Aorta (tissue), 5 donors: ENCODE measurements around the gene ZKSCAN7. TPM values are rescaled to one million over a fixed set of nuclear protein-coding genes. Genes with fewer than 3 reads are reported as not detected.
"Not testable (repeated sequence)": the region's sequence is repeated elsewhere in the genome, so short reads cannot be mapped to it uniquely, and the experiment has no call there.

Source experiments
- ATAC-seq: fragments of 200-7000 bp; cut with Tn5 transposase; one replicate; pipeline ENCODE4 v1.9.1; 2022; ENCODE audit warnings: moderate library complexity; ENCODE audit not compliant: low FRiP score
- DNase-seq, 2 donors: peaks; one replicate each; pipeline ENCODE4 v3.0.0-alpha.2; 2020
- H3K27ac ChIP-seq, 2 donors: one replicate each; pipeline ENCODE4 v1.5.1; 2013; ENCODE audit warnings: low read length in 2 of 2, mild to moderate bottlenecking in 2 of 2, moderate library complexity in 2 of 2, control low read depth in 1 of 2, inconsistent platforms in 1 of 2, low read depth in 1 of 2
- H3K27me3 ChIP-seq, 2 donors: one replicate each; pipeline ENCODE4 v1.6.1; 2013; ENCODE audit warnings: control low read depth in 1 of 2, low read length in 1 of 2, mild to moderate bottlenecking in 1 of 2, moderate library complexity in 1 of 2; ENCODE audit not compliant: insufficient read depth in 2 of 2, control insufficient read depth in 1 of 2
- H3K36me3 ChIP-seq, 2 donors: one replicate each; pipeline ENCODE4 v1.6.1; 2013; ENCODE audit warnings: control low read depth in 1 of 2, low read length in 1 of 2, mild to moderate bottlenecking in 1 of 2; ENCODE audit not compliant: insufficient read depth in 2 of 2, control insufficient read depth in 1 of 2
- H3K4me1 ChIP-seq, 2 donors: one replicate each; pipeline ENCODE4 v1.6.1; 2013; ENCODE audit warnings: low read length in 2 of 2, control low read depth in 1 of 2, mild to moderate bottlenecking in 1 of 2, moderate library complexity in 1 of 2; ENCODE audit not compliant: insufficient read depth in 2 of 2, control insufficient read depth in 1 of 2
- H3K4me3 ChIP-seq, 2 donors: one replicate each; pipeline ENCODE4 v1.5.1; 2013; ENCODE audit warnings: low read length in 2 of 2, control low read depth in 1 of 2, mild to moderate bottlenecking in 1 of 2
- H3K9me3 ChIP-seq: one replicate; pipeline ENCODE4 v1.6.1; 2013; ENCODE audit warnings: mild to moderate bottlenecking, low read length; ENCODE audit not compliant: control insufficient read depth
- WGBS, 2 donors: extraction: QIAGEN DNeasy Blood & Tissue Kit; methylation state at CpG; one replicate each; pipeline ENCODE4 v1.1.7; 2013; 5-methylcytosine and 5-hydroxymethylcytosine counted together
- intact Hi-C, 2 donors: fragments of 100-400 bp; cut with DNase I; formaldehyde crosslinking; loops; one replicate each; pipeline versions ENCODE4 v1.14.2 to v1.15.0; 2022
- polyA plus RNA-seq, 2 donors: library from polyadenylated mRNA; stranded (reverse); fragments of 200-250 nt; gene quantifications; one replicate each; pipeline ENCODE4 v1.2.3, GENCODE V29; 2013
- total RNA-seq, 2 donors: library from RNA; stranded (reverse); fragmentation: NEBNext Ultra II Directional; extraction: Animal tissue kit (Norgen Biotek cat#: 25700); gene quantifications; one replicate each; pipeline ENCODE4 v1.2.1, GENCODE V29; 2021
- donor health status: healthy with polysubstance abuse.
- donor health status: Bipolar disorder and iron deficiency.
- donor health status: DM: no; HTN: no; CAD: no.
- donor health status: DM: no; HTN: no; CAD: no.
- donor health status: DM: yes; HTN: yes; CAD: no.

Gene ZKSCAN7
- total and polyA plus RNA-seq, 4 donors = 0.50 to 6.2 (median 2.8) TPM

DNA sequence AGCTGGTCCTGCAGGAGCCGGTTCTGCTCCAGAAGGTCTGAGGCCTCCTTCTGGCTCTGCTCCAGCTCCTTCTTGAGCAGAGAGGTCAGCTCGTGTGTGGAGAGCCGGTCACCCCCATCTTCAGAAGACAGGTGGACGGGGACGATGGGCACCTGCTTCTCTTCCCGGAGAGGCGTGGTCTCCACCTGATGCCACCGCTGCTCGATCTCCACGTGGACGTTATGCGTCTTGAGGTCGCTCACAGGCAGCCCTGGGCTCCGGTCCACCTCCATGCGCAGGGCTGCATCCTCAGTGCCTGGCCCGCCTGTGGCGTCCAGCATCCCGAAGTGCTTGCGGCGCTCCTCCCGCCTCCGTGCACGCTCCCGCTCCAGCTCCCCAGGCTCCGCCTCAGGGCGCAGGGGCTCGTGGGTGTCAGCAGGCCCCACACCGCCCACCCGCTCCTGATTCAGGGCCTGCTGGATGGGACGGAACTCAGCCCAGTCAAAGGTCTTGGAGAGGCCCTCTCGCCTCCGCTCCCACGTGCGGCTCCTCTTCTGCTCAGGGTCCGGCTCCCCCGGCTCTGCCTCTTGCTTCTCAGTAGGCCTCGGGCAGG is 24.0 kb downstream of the ZKSCAN7 start:
- H3K4me3 ChIP-seq, H3K9me3 ChIP-seq, H3K36me3 ChIP-seq, DNase-seq, H3K27ac ChIP-seq, H3K4me1 ChIP-seq, H3K27me3 ChIP-seq, intact Hi-C loops, ATAC-seq: not testable (repeated sequence)
- 97% methylated on average over 32 to 37 of the region's 37 CpGs for WGBS, 2 donors

DNA sequence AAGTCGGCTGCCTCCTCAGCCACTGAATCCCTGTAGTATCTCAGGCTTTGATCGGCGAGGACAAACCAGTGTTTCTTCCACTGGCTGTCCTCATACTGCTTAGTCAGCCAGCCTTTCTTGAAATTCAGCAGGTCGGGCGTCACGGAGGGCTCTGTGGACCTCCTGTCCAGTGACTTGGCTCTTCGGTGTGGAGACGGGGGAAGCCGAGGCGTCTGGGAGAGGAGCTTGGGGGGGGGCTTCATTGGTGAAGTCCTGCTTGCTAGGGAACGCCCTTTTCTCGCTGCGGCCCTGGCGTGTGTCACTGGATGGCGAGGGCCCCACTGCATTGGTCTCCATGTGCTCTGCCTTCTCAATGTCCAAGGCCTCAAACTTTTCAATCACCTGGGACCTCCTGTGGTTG is 24.8 kb downstream of the ZKSCAN7 start:
- H3K4me1 ChIP-seq, intact Hi-C loops, H3K27me3 ChIP-seq, H3K4me3 ChIP-seq, ATAC-seq, H3K36me3 ChIP-seq, H3K9me3 ChIP-seq, H3K27ac ChIP-seq, DNase-seq: not testable (repeated sequence)
- 96 to 97% methylated on average over 15 of the region's 15 CpGs for WGBS, 2 donors

DNA sequence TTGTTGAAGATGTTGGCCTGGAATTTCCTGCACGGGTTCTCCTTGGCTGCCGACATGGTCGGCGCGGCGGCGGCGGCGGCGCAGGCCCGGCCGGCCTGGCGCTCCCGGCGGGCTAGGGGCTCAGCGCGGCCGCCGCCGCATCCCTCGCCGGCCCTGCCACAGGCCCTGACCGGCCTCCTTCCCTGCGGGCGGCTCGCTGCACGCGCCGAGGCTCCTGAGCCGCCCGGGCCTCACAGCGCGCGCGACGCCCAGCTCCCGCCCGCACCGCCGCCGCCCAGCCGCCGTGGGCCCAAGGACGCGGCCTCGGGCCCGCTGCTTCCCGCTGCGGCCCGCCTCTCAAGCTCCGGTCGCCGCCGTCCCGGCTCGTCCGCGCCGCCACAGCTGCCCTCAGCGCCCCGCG is 26.0 kb downstream of the ZKSCAN7 start:
- H3K27me3 ChIP-seq, H3K27ac ChIP-seq, H3K9me3 ChIP-seq, ATAC-seq, H3K36me3 ChIP-seq, H3K4me1 ChIP-seq, intact Hi-C loops, DNase-seq, H3K4me3 ChIP-seq: not testable (repeated sequence)
- 30 to 31% methylated on average over 46 to 62 of the region's 62 CpGs for WGBS, 2 donors

DNA sequence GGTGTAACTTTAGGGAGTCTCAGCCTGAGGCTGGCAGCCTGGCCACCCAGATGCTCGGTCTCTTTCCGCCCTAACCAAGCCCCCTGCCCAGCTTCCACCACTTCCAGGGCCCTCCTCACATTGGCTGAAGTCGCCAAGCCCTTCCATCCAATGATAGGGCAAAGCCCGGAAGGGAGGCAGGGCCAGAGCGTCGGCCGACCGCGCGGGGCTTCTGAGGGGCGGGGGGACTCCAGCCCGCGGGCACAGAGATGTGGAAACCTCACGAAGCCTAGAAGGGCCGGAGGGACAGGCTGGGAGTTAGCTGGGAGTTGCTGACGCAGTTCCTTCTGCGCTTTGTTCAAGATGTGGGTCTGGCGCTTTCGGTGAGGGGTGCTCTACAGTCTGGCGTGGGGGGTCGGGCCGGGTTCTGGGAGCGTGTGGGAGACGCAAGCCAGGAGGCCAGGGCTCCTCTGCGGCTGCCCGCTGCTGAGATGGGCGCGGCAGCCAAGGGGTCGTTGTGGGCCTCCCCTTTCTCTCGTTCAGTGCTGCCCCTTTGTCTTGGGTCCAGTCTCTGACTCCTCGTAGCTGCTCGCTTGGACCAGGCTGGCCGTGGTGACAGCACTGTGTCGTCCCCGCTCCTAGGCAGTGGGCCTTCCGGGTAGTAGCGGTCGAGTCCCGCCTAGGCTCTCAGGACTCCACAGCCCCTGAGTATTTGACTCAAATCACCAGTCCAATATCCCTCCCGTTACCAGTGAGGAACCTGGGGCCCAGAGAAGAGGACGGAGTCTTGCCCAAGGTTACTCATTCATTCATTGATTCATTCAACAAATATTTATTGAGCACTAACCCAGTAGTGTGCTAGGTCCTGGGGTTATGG is 29.9 kb downstream of the ZKSCAN7 start, which contains the start of gene ZNF660:
Gene ZNF660 (plus strand): TSS at position 319 of the 856 bp plus-strand sequence. CDS start 9,230 bp downstream, outside the sequence.
- Histone ChIP-seq H3K27ac (peak within 1 kb of the TSS in 1 of 2 donors; percentile 73), H3K4me1 (no peaks in the 10 kb centered on the region), H3K36me3 (peaks cover 0 to 8% of the 10 kb centered on the region in 2 donors), H3K9me3 (peaks cover 1% of the 10 kb centered on the region), H3K27me3 (no peaks in the 10 kb centered on the region), H3K4me3 (peak within 1 kb of the TSS; percentile 24 to 62)
- ATAC-seq = peak; percentile 94
- peak; percentile 76 to 87 for DNase-seq
- 0% methylated on average over 41 of the region's 41 CpGs for WGBS, 2 donors
- intact Hi-C loops = no loop called here

DNA sequence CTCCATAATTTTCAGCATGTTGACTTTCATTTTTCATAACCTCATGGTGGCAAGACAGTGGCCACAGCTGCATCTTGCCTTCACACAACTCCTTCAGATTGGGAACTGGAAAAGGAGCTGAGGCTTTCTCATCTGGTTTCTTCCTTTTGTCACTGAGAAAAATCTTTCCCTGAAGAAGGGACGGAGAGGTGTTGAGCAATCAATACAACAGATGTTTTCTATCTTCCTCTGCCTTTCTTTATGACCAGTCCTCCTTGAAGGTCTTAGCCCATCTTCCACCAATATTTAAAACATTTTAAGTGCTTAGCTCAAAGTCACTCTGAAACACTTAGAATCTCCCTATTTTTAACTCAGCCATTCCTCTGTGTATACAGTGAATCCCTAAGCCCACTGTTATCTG is 41.6 kb downstream of the ZKSCAN7 start:
- 92 to 100% methylated on average over 1 of the region's 1 CpG for WGBS, 2 donors
- ATAC-seq = no peak

DNA sequence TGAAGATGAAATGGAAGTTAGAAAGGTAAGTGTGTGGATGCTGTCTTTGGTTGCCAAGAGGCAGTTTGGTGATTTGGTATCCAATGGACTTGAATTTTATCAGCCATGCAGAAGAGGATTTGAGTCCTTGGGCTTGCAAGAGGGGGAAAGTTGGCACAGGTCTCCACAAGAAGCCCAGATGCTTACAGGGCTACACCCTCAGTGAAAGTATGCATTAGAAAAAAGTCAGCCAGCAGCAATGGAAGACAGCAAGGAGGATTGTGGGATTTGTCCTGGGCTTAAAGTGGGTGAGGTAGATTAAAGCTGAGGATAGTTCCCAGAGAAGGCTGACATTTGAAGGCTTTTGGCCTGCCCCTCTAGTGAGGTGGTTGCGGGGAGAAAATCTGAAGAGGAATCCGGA is 46.8 kb downstream of the ZKSCAN7 start:
- Histone ChIP-seq H3K27me3 (no peaks in the 10 kb centered on the region), H3K4me1 (no peaks in the 10 kb centered on the region), H3K9me3 (peaks cover 14% of the 10 kb centered on the region), H3K4me3 (no peak overlapping the region), H3K36me3 (peaks cover 0 to 8% of the 10 kb centered on the region in 2 donors), H3K27ac (no peak overlapping the region)
- ATAC-seq (no peak), DNase-seq (no peak)
- WGBS, 2 donors = 99 to 100% methylated on average over 2 of the region's 2 CpGs
- intact Hi-C loops = no loop called here

More for the DNA sequence above, 41.6 kb downstream of the ZKSCAN7 start:
- Histone ChIP-seq H3K4me3 (no peak overlapping the region), H3K36me3 (peaks cover 8 to 11% of the 10 kb centered on the region in 2 donors), H3K9me3 (peaks cover 14% of the 10 kb centered on the region), H3K4me1 (no peaks in the 10 kb centered on the region), H3K27ac (no peak overlapping the region), H3K27me3 (no peaks in the 10 kb centered on the region)
- DNase-seq = no peak
- intact Hi-C loops = no loop called here

DNA sequence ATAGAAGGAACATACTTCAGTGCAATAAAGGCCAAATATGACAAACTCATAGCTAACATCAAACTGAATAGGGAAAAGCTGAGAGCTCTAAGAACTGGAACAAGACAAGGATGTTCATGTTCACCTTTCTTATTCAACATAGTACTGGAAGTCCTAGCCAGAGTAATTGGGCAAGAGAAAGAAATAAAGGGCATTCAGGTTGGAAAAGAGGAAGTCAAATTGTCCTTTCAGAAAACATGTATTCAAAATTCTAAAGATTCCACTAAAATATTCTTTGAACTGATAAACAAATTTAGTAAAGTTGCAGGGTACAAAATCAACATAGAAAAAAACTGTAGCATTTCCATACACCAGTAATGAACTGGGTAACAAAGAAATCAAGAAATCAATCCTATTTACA is 57.7 kb downstream of the ZKSCAN7 start:
- H3K27ac ChIP-seq = no peak overlapping the region
- H3K4me3 ChIP-seq = no peak overlapping the region
- intact Hi-C loops = no loop called here
- no peak for ATAC-seq
- peaks cover 5% of the 10 kb centered on the region for H3K9me3 ChIP-seq
- no peaks in the 10 kb centered on the region for H3K4me1 ChIP-seq
- DNase-seq = no peak
- H3K36me3 ChIP-seq = no peaks in the 10 kb centered on the region
- no peaks in the 10 kb centered on the region for H3K27me3 ChIP-seq
